HG03045 (cell line): ENCODE measurements around the gene GPR42.
"Not testable (repeated sequence)": the region's sequence is repeated elsewhere in the genome, so short reads cannot be mapped to it uniquely, and the experiment has no call there.

Experiments
- ATAC-seq: cut with Tn5 transposase; IDR thresholded peaks from one replicate; pipeline ENCODE4 v1.9.1; 2021; ENCODE audit warnings: mild to moderate bottlenecking, moderate library complexity; ENCODE audit not compliant: unreplicated experiment

Gene GPR42

GRCh38 chr19:35392742-35393715 lies 22.2 kb downstream of the GPR42 start:
- no peak for ATAC-seq

- no peak for ATAC-seq
These were observed 24.7 kb downstream of the GPR42 start for GRCh38 chr19:35395382-35396199.

- ATAC-seq = no peak
These were observed 25.5 kb downstream of the GPR42 start for GRCh38 chr19:35396240-35396885.

- ATAC-seq = no peak
These were observed 26.2 kb downstream of the GPR42 start for GRCh38 chr19:35397064-35397463.

GRCh38 chr19:35398570-35398969 lies 27.7 kb downstream of the GPR42 start:
- ATAC-seq = no peak

GRCh38 chr19:35399231-35399630 lies 28.4 kb downstream of the GPR42 start:
- ATAC-seq = no peak

GRCh38 chr19:35399948-35400772 lies 29.3 kb downstream of the GPR42 start:
- ATAC-seq = no peak

- no peak for ATAC-seq
These were observed 29.9 kb downstream of the GPR42 start for GRCh38 chr19:35400773-35401100.

- ATAC-seq = not testable (repeated sequence)
These were observed 30.5 kb downstream of the GPR42 start for GRCh38 chr19:35401416-35401815.

- ATAC-seq = no peak
These were observed 32.4 kb downstream of the GPR42 start for GRCh38 chr19:35403116-35403760.

- no peak for ATAC-seq
These were observed 34.2 kb downstream of the GPR42 start for GRCh38 chr19:35404879-35405622.

- no peak for ATAC-seq
These were observed 36.8 kb downstream of the GPR42 start for GRCh38 chr19:35407619-35408018.

- no peak for ATAC-seq
These were observed 37.7 kb downstream of the GPR42 start for GRCh38 chr19:35408284-35409171.

GRCh38 chr19:35409191-35409590 lies 38.3 kb downstream of the GPR42 start:
- no peak for ATAC-seq

- no peak for ATAC-seq
These were observed 39.6 kb downstream of the GPR42 start for GRCh38 chr19:35410487-35410886.

GRCh38 chr19:35414442-35414841 lies 43.6 kb downstream of the GPR42 start:
- ATAC-seq = no peak

GRCh38 chr19:35416331-35416730 lies 45.5 kb downstream of the GPR42 start:
- no peak for ATAC-seq

GRCh38 chr19:35417278-35417677 lies 46.4 kb downstream of the GPR42 start:
- no peak for ATAC-seq
